IPS-20b (cell line): ENCODE results near the gene LRRC14B.
"Not testable (repeated sequence)": the region's sequence is repeated elsewhere in the genome, so short reads cannot be mapped to it uniquely, and the experiment has no call there.

Source experiments
- H3K27ac ChIP-seq: one replicate; pipeline ENCODE4 v1.5.1; 2013; ENCODE audit warnings: low read length
- H3K27me3 ChIP-seq: 2 replicates; pipeline ENCODE4 v1.6.1; 2013; ENCODE audit warnings: mild to moderate bottlenecking, low read length, inconsistent platforms; ENCODE audit not compliant: insufficient read depth
- H3K36me3 ChIP-seq: 2 replicates; pipeline ENCODE4 v1.6.1; 2013; ENCODE audit warnings: low read depth, mild to moderate bottlenecking, inconsistent platforms, low read length, moderate library complexity; ENCODE audit not compliant: insufficient read depth
- H3K4me1 ChIP-seq: 2 replicates; pipeline ENCODE4 v1.6.1; 2013; ENCODE audit warnings: mild to moderate bottlenecking, control low read depth, inconsistent platforms, low read length, moderate library complexity; ENCODE audit not compliant: insufficient read depth
- H3K4me3 ChIP-seq: 2 replicates; pipeline ENCODE4 v1.5.1; 2013; ENCODE audit warnings: mild to moderate bottlenecking, low read length, inconsistent platforms
- H3K9ac ChIP-seq: 2 replicates; pipeline ENCODE4 v1.6.1; 2013; ENCODE audit warnings: low read depth, mild to moderate bottlenecking, inconsistent platforms, low read length, moderate library complexity
- H3K9me3 ChIP-seq: 2 replicates; pipeline ENCODE4 v1.6.1; 2013; ENCODE audit warnings: mild to moderate bottlenecking, low read depth, low read length, inconsistent platforms; ENCODE audit not compliant: insufficient read depth

The LRRC14B gene

GRCh38 chr5:162190-162564, 29.1 kb upstream of the LRRC14B start:
- Histone ChIP-seq H3K27me3 (no peaks in the 10 kb centered on the region), H3K4me3 (no peak overlapping the region), H3K4me1 (no peaks in the 10 kb centered on the region), H3K27ac (no peak overlapping the region), H3K9ac (no peak overlapping the region), H3K36me3 (peaks cover 39% of the 10 kb centered on the region), H3K9me3 (no peaks in the 10 kb centered on the region)

GRCh38 chr5:162565-163337, 28.5 kb upstream of the LRRC14B start:
- H3K4me1 ChIP-seq, result no peaks in the 10 kb centered on the region
- no peaks in the 10 kb centered on the region for H3K9me3 ChIP-seq
- peaks cover 33% of the 10 kb centered on the region for H3K36me3 ChIP-seq
- H3K9ac ChIP-seq, result no peak overlapping the region
- no peak overlapping the region for H3K27ac ChIP-seq
- no peak overlapping the region for H3K4me3 ChIP-seq
- H3K27me3 ChIP-seq, result no peaks in the 10 kb centered on the region

GRCh38 chr5:163338-163620, 28.0 kb upstream of the LRRC14B start:
- H3K27ac ChIP-seq, result no peak overlapping the region
- H3K9ac ChIP-seq, result no peak overlapping the region
- H3K27me3 ChIP-seq, result no peaks in the 10 kb centered on the region
- H3K36me3 ChIP-seq, result peaks cover 28% of the 10 kb centered on the region
- no peak overlapping the region for H3K4me3 ChIP-seq
- no peaks in the 10 kb centered on the region for H3K9me3 ChIP-seq
- H3K4me1 ChIP-seq, result no peaks in the 10 kb centered on the region

- H3K9me3 ChIP-seq, result no peaks in the 10 kb centered on the region
- H3K4me1 ChIP-seq, result no peaks in the 10 kb centered on the region
- no peaks in the 10 kb centered on the region for H3K27me3 ChIP-seq
- H3K36me3 ChIP-seq, result peaks cover 28% of the 10 kb centered on the region
- H3K9ac ChIP-seq, result no peak overlapping the region
- no peak overlapping the region for H3K27ac ChIP-seq
- no peak overlapping the region for H3K4me3 ChIP-seq
Measured at GRCh38 chr5:163841-164240, 27.5 kb upstream of the LRRC14B start.

GRCh38 chr5:164244-164643, 27.1 kb upstream of the LRRC14B start:
- Histone ChIP-seq H3K27ac (no peak overlapping the region), H3K4me1 (no peaks in the 10 kb centered on the region), H3K9me3 (no peaks in the 10 kb centered on the region), H3K27me3 (no peaks in the 10 kb centered on the region), H3K9ac (no peak overlapping the region), H3K36me3 (peaks cover 28% of the 10 kb centered on the region), H3K4me3 (no peak overlapping the region)

GRCh38 chr5:164783-165182, 26.5 kb upstream of the LRRC14B start:
- H3K4me3 ChIP-seq, H3K4me1 ChIP-seq, H3K27me3 ChIP-seq, H3K9me3 ChIP-seq, H3K9ac ChIP-seq, H3K27ac ChIP-seq: not testable (repeated sequence)
- H3K36me3 ChIP-seq, result peaks cover 24% of the 10 kb centered on the region

GRCh38 chr5:166441-167372, 24.6 kb upstream of the LRRC14B start:
- no peaks in the 10 kb centered on the region for H3K27me3 ChIP-seq
- H3K36me3 ChIP-seq, result peaks cover 5% of the 10 kb centered on the region
- H3K9ac ChIP-seq, result no peak overlapping the region
- no peaks in the 10 kb centered on the region for H3K9me3 ChIP-seq
- no peak overlapping the region for H3K27ac ChIP-seq
- H3K4me1 ChIP-seq, result no peaks in the 10 kb centered on the region
- H3K4me3 ChIP-seq, result no peak overlapping the region

- no peaks in the 10 kb centered on the region for H3K4me1 ChIP-seq
- no peak overlapping the region for H3K4me3 ChIP-seq
- 0 out of 2 replicates have a peak, but pooled peaks cover under 1% of the 10 kb centered on the region for H3K36me3 ChIP-seq
- H3K27me3 ChIP-seq, result no peaks in the 10 kb centered on the region
- no peaks in the 10 kb centered on the region for H3K9me3 ChIP-seq
- no peak overlapping the region for H3K27ac ChIP-seq
- H3K9ac ChIP-seq, result no peak overlapping the region
Measured at GRCh38 chr5:167511-167910, 23.8 kb upstream of the LRRC14B start.

- H3K27me3 ChIP-seq, result no peaks in the 10 kb centered on the region
- no peaks in the 10 kb centered on the region for H3K4me1 ChIP-seq
- H3K36me3 ChIP-seq, result peaks cover 6% of the 10 kb centered on the region; the same call in 1 of the 2 replicates
- H3K27ac ChIP-seq, result no peak overlapping the region
- no peak overlapping the region for H3K9ac ChIP-seq
- no peak overlapping the region for H3K4me3 ChIP-seq
- no peaks in the 10 kb centered on the region for H3K9me3 ChIP-seq
Measured at GRCh38 chr5:167982-168660, 23.2 kb upstream of the LRRC14B start.

GRCh38 chr5:169071-169727, 22.1 kb upstream of the LRRC14B start:
- Histone ChIP-seq H3K4me1 (no peaks in the 10 kb centered on the region), H3K9me3 (no peaks in the 10 kb centered on the region), H3K4me3 (no peak overlapping the region), H3K27ac (no peak overlapping the region), H3K27me3 (no peaks in the 10 kb centered on the region), H3K9ac (no peak overlapping the region), H3K36me3 (peaks cover 13% of the 10 kb centered on the region)

- Histone ChIP-seq H3K9me3 (no peaks in the 10 kb centered on the region), H3K9ac (no peak overlapping the region), H3K4me1 (no peaks in the 10 kb centered on the region), H3K36me3 (peaks cover 13% of the 10 kb centered on the region), H3K27ac (no peak overlapping the region), H3K4me3 (no peak overlapping the region), H3K27me3 (no peaks in the 10 kb centered on the region)
Measured at GRCh38 chr5:169728-170094, 21.6 kb upstream of the LRRC14B start.
